PFSK-1 (cell line): Measurements from ENCODE around the gene SLC4A8.

Experiments used
- FOXP2 ChIP-seq: optimal IDR thresholded peaks from 2 replicates; pipeline ENCODE3; 2011; ENCODE audit warnings: borderline replicate concordance, control low read depth, inconsistent platforms; ENCODE audit not compliant: insufficient read depth; ENCODE audit errors: extremely low read length, extremely low read depth
- POLR2AphosphoS5 ChIP-seq: IDR thresholded peaks from 2 replicates; pipeline ENCODE4 v1.6.1; 2012; ENCODE audit warnings: low read depth, mild to moderate bottlenecking, control low read depth, low read length, moderate library complexity
- SIN3A ChIP-seq: IDR thresholded peaks from 2 replicates; pipeline ENCODE4 v1.6.1; 2012; ENCODE audit warnings: mild to moderate bottlenecking, low read length, moderate library complexity, borderline replicate concordance; ENCODE audit not compliant: insufficient read depth
- TAF1 ChIP-seq: IDR thresholded peaks from 2 replicates; pipeline ENCODE4 v1.6.1; 2012; ENCODE audit warnings: low read length, control low read depth, borderline replicate concordance; ENCODE audit not compliant: insufficient read depth
- TF ChIP-seq, protein P1 (sequence below), 2 experiments: IDR thresholded peaks; 2 replicates each; pipeline versions ENCODE4 v1.6.1 to v1.8.0; 2011 to 2012; ENCODE audit warnings: low read depth in 2 of 2, low read length in 2 of 2, control low read depth in 1 of 2, inconsistent platforms in 1 of 2, mild to moderate bottlenecking in 1 of 2, moderate library complexity in 1 of 2; ENCODE audit not compliant: insufficient read depth in 1 of 2

- TF ChIP-seq, protein P1, sequence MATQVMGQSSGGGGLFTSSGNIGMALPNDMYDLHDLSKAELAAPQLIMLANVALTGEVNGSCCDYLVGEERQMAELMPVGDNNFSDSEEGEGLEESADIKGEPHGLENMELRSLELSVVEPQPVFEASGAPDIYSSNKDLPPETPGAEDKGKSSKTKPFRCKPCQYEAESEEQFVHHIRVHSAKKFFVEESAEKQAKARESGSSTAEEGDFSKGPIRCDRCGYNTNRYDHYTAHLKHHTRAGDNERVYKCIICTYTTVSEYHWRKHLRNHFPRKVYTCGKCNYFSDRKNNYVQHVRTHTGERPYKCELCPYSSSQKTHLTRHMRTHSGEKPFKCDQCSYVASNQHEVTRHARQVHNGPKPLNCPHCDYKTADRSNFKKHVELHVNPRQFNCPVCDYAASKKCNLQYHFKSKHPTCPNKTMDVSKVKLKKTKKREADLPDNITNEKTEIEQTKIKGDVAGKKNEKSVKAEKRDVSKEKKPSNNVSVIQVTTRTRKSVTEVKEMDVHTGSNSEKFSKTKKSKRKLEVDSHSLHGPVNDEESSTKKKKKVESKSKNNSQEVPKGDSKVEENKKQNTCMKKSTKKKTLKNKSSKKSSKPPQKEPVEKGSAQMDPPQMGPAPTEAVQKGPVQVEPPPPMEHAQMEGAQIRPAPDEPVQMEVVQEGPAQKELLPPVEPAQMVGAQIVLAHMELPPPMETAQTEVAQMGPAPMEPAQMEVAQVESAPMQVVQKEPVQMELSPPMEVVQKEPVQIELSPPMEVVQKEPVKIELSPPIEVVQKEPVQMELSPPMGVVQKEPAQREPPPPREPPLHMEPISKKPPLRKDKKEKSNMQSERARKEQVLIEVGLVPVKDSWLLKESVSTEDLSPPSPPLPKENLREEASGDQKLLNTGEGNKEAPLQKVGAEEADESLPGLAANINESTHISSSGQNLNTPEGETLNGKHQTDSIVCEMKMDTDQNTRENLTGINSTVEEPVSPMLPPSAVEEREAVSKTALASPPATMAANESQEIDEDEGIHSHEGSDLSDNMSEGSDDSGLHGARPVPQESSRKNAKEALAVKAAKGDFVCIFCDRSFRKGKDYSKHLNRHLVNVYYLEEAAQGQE (IDR thresholded peaks at IDR 0.05; ENCODE audit: insufficient read depth in 1 of 2, low read depth in 2 of 2, low read length in 2 of 2): no peak
- TF ChIP-seq POLR2AphosphoS5 (no peak), TAF1 (no peak), SIN3A (no peak), FOXP2 (no peak)
Observed at GRCh38 chr12:51511546-51512260, 87.1 kb downstream of the SLC4A8 start.
